ENCODE results near the gene FGF11. TPM values are rescaled to one million over a fixed set of nuclear protein-coding genes. Genes with fewer than 3 reads are reported as not detected.

Gene FGF11
- total RNA-seq, 4 donors from 2014 or later = 1.6 to 2.4 (median 1.9) TPM; not detected in 1

DNA sequence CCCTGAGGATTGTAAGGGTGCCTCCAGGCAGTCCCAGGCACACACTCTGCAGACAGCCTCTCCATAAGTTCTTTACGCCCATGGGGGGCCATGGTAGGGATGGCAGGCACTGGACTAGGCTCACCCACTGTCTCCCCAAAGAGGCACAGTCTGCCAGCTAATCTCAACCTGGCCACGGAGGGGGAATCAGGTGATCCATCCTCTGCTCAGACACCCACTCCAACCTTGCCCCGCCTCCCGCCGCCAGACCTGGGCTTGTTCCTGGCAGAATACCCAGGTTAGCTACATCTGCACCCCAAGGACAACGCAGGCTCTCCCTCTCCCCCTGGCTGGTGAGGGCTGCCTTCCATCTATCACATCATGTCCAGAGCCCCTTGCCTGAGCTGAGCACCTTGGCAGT is 30.4 kb upstream of the FGF11 start:
- DNase-seq = no peak
- Histone ChIP-seq H3K4me3 (no peak overlapping the region), H3K27me3 (peaks cover 17% of the 10 kb centered on the region), H3K9me3 (no peaks in the 10 kb centered on the region), H3K36me3 (no peaks in the 10 kb centered on the region), H3K4me1 (peaks cover 0 to 16% (median 11%) of the 10 kb centered on the region in 4 donors), H3K27ac (no peak overlapping the region)
- intact Hi-C loops (cut with DNase I; ENCODE audit: low total_unique reads) = no loop called here
- in situ Hi-C loops (cut with MboI; ENCODE audit: low pct_ligation_motif_present in 1 of 4, low pct_unique_long_range_greater_than_20kb in 1 of 4, low sequenced_read_pairs in 3 of 4) = no loop called here
- TF ChIP-seq EP300 (IDR thresholded peaks at IDR 0.05; ENCODE audit: low read depth) = no peak
- TF ChIP-seq, protein P1, sequence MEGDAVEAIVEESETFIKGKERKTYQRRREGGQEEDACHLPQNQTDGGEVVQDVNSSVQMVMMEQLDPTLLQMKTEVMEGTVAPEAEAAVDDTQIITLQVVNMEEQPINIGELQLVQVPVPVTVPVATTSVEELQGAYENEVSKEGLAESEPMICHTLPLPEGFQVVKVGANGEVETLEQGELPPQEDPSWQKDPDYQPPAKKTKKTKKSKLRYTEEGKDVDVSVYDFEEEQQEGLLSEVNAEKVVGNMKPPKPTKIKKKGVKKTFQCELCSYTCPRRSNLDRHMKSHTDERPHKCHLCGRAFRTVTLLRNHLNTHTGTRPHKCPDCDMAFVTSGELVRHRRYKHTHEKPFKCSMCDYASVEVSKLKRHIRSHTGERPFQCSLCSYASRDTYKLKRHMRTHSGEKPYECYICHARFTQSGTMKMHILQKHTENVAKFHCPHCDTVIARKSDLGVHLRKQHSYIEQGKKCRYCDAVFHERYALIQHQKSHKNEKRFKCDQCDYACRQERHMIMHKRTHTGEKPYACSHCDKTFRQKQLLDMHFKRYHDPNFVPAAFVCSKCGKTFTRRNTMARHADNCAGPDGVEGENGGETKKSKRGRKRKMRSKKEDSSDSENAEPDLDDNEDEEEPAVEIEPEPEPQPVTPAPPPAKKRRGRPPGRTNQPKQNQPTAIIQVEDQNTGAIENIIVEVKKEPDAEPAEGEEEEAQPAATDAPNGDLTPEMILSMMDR (IDR thresholded peaks at IDR 0.05) = no peak
- TF ChIP-seq POLR2A (IDR thresholded peaks at IDR 0.05) = no peak
- no peak for TF ChIP-seq POLR2AphosphoS5 (IDR thresholded peaks at IDR 0.05)
- WGBS, 2 donors (ENCODE audit: low coverage in 1 of 2) = 77% methylated on average over 6 of the region's 6 CpGs; no CpG with 5 or more reads in 1 of the 2 donors

GRCh38 chr17:7409716-7410115 is 29.6 kb upstream of the FGF11 start:
- Histone ChIP-seq H3K27ac (no peak overlapping the region), H3K4me3 (no peak overlapping the region), H3K36me3 (no peaks in the 10 kb centered on the region), H3K4me1 (peaks cover 0 to 16% (median 11%) of the 10 kb centered on the region in 4 donors), H3K9me3 (no peaks in the 10 kb centered on the region), H3K27me3 (peaks cover 17% of the 10 kb centered on the region)
- TF ChIP-seq POLR2AphosphoS5 (IDR thresholded peaks at IDR 0.05) (no peak), EP300 (IDR thresholded peaks at IDR 0.05; ENCODE audit: low read depth) (no peak), POLR2A (IDR thresholded peaks at IDR 0.05) (no peak)
- TF ChIP-seq, protein P1 (IDR thresholded peaks at IDR 0.05) = no peak
- in situ Hi-C loops (cut with MboI; ENCODE audit: low pct_ligation_motif_present in 1 of 4, low pct_unique_long_range_greater_than_20kb in 1 of 4, low sequenced_read_pairs in 3 of 4) = no loop called here
- WGBS, 2 donors (ENCODE audit: low coverage in 1 of 2) = 87 to 93% methylated on average over 4 to 6 of the region's 6 CpGs
- DNase-seq = no peak
- intact Hi-C loops (cut with DNase I; ENCODE audit: low total_unique reads) = no loop called here

DNA sequence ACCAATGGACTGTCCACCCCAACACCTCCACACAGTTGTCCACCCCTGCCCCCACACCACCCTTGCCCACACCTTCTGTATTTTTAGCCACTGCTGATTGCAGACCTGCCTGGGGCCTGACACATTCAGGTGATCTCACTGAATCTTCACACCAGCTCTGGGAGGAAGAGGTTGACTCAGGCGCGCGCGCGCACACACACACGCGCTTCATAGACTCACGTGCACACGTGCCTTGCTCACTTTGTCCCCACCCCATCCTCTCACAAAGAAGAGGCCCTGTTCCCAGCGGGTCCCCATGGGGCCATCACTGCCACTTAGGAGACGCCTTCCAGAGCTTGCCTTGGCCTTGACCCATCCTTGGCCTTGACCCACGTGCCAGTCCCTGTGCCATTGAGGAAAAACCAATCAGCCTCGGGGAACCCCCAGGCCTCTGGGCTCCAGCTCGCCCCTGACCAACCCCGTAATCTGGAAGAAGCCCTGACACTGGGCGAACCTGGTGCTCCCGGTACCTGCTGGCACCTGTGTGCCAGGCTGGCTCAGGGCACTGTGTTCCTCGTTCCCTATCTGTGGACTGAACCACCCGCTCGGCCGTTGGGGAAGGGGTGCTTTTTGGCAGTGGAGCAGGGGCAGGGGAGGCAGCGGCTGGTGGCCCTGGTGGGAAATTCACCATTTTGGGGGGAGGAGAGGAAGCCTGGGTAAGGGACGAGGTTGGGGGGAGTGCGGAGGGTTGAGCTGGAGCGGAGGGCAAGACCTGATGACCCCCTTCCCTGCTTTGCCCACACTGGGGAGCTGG is 28.5 kb upstream of the FGF11 start:
- Histone ChIP-seq H3K36me3 (no peaks in the 10 kb centered on the region), H3K27ac (no peak overlapping the region), H3K4me3 (no peak overlapping the region), H3K4me1 (peaks cover 0 to 5% (median 2%) of the 10 kb centered on the region in 4 donors), H3K27me3 (peaks cover 6% of the 10 kb centered on the region), H3K9me3 (no peaks in the 10 kb centered on the region)
- intact Hi-C loops (cut with DNase I; ENCODE audit: low total_unique reads) = no loop called here
- 82% methylated on average over 24 of the region's 25 CpGs; no CpG with 5 or more reads in 1 of the 2 donors for WGBS, 2 donors (ENCODE audit: low coverage in 1 of 2)
- in situ Hi-C loops (cut with MboI; ENCODE audit: low pct_ligation_motif_present in 1 of 4, low pct_unique_long_range_greater_than_20kb in 1 of 4, low sequenced_read_pairs in 3 of 4) = no loop called here
- TF ChIP-seq EP300 (IDR thresholded peaks at IDR 0.05; ENCODE audit: low read depth) (no peak), POLR2AphosphoS5 (IDR thresholded peaks at IDR 0.05) (no peak), POLR2A (IDR thresholded peaks at IDR 0.05) (no peak)
- TF ChIP-seq, protein P1 (IDR thresholded peaks at IDR 0.05) = no peak
- no peak for DNase-seq

DNA sequence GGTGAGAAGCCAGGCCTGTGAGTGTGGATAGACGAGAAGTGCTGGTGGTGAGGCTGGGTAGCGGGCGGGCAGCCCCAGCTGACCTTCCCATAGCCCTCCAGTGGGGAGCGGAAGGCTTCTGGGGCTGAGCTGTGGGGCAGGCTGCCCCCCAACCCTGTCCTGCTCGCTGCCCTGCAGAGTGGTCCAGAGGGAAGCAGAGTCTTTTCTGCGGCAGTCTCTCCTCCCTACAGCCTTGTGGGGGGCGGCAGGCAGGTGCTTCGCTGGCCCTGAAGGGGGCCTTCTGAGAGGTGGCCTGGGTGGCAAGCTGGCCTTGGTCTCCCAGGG is 27.9 kb upstream of the FGF11 start:
- in situ Hi-C loops (cut with MboI; ENCODE audit: low pct_ligation_motif_present in 1 of 4, low pct_unique_long_range_greater_than_20kb in 1 of 4, low sequenced_read_pairs in 3 of 4) = no loop called here
- intact Hi-C loops (cut with DNase I; ENCODE audit: low total_unique reads) = no loop called here
- WGBS, 2 donors (ENCODE audit: low coverage in 1 of 2) = 92% methylated on average over 8 of the region's 8 CpGs; no CpG with 5 or more reads in 1 of the 2 donors

More for the DNA sequence above, 27.9 kb upstream of the FGF11 start:
- H3K4me3 ChIP-seq = no peak overlapping the region
- TF ChIP-seq POLR2A (IDR thresholded peaks at IDR 0.05) (no peak), POLR2AphosphoS5 (IDR thresholded peaks at IDR 0.05) (no peak), EP300 (IDR thresholded peaks at IDR 0.05; ENCODE audit: low read depth) (no peak)
- TF ChIP-seq, protein P1 (IDR thresholded peaks at IDR 0.05) = no peak
- H3K27me3 ChIP-seq = peaks cover under 1% of the 10 kb centered on the region
- no peaks in the 10 kb centered on the region for H3K36me3 ChIP-seq
- H3K9me3 ChIP-seq = no peaks in the 10 kb centered on the region
- peaks cover 0 to 4% (median 0%) of the 10 kb centered on the region in 4 donors for H3K4me1 ChIP-seq
- H3K27ac ChIP-seq = no peak overlapping the region
- DNase-seq = no peak
